ENCODE measurements around the gene PPP1R2B.
"Not testable (repeated sequence)": the region's sequence is repeated elsewhere in the genome, so short reads cannot be mapped to it uniquely, and the experiment has no call there.

Gene PPP1R2B

DNA sequence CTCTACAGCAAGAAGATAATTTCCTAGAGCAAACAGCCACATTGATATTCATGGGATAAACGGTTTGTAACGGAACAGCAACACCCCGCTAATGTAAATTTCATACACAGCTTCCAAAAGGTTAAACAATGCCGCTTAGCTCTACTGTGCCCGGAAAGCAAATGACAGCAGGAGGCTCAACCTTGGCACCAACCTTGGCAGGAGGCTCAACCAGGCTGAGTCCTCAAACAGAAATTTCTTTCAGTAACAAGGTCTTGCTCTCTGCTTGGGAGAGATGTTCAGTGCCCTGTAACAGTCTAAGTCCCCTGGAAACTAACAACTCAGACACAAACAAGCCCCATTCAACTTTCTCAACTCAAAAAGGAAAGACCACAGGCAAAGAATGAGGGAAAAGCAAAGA lies 11.1 kb upstream of the PPP1R2B start:
- Histone ChIP-seq H3K36me3 (ENCODE audit: insufficient read depth, low read length) (no peaks in the 10 kb centered on the region), H3K9ac (ENCODE audit: low read depth, low read length) (no peak overlapping the region), H3K9me3 (ENCODE audit: control insufficient read depth, insufficient read depth, low read length) (no peaks in the 10 kb centered on the region), H3K4me1 (ENCODE audit: insufficient read depth, low read length) (peaks cover 5% of the 10 kb centered on the region; the same call in 1 of the 2 replicates)

DNA sequence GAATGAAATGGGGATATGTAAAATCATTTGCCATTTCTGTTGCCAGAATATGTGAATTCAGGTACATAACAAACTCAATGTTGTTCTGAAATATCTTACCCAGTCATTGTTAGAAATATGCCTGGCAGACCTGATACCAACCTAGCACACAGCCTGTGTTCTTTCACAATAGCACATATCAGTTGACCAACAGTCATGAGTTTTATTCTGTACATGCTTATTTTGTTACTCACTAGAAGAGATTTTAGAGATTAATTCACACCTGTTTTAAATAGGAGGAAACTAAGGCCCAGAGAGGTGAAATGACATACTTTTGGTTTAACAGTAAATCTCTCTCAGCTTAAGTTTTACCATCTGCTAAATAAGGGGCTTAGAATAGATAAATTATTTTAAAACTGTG lies 8.4 kb upstream of the PPP1R2B start:
- H3K9ac ChIP-seq (ENCODE audit: low read depth, low read length): no peak overlapping the region
- H3K4me1 ChIP-seq (ENCODE audit: insufficient read depth, low read length): no peaks in the 10 kb centered on the region
- H3K36me3 ChIP-seq (ENCODE audit: insufficient read depth, low read length): no peaks in the 10 kb centered on the region
- H3K9me3 ChIP-seq (ENCODE audit: control insufficient read depth, insufficient read depth, low read length): no peaks in the 10 kb centered on the region

DNA sequence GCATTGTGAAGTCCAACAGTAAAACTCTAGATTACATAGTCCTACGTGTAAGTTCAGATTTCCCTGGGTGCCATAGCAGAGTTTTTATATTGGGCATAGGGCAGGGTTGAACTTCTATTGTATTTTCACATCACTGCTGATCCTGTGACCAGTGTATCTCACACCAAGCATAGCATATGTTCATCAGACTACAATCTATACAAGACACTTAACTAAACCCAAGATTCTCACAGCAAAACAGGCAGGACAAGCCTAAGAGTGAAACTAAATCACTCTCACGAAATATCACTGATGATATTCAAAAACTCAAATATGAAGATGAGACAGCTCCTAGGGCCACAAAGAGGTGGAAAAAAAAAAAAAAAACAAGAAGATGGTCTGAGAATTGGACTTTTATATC lies 3.2 kb upstream of the PPP1R2B start:
- Histone ChIP-seq H3K36me3 (ENCODE audit: insufficient read depth, low read length) (no peaks in the 10 kb centered on the region), H3K9ac (ENCODE audit: low read depth, low read length) (no peak overlapping the region), H3K4me1 (ENCODE audit: insufficient read depth, low read length) (no peaks in the 10 kb centered on the region), H3K9me3 (ENCODE audit: control insufficient read depth, insufficient read depth, low read length) (no peaks in the 10 kb centered on the region)

DNA sequence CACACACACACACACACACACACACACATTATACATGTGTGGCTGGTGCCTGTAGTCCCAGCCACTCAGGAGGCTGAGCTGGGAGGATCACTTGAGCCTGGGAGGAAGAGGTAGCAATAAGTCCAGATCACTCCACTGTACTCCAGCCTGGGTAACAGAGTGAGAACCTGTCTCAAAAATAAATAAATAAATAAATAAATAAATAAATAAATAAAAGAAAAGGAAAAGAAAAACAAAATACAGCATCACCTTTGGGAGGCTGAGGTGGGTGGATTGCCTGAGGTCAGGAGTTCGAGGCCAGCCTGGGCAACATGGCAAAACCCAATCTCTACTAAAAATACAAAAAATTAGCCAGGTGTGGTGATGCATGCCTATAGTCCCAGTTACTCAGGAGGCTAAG lies 1.6 kb upstream of the PPP1R2B start:
- H3K4me1 ChIP-seq (ENCODE audit: insufficient read depth, low read length); H3K9ac ChIP-seq (ENCODE audit: low read depth, low read length); H3K9me3 ChIP-seq (ENCODE audit: control insufficient read depth, insufficient read depth, low read length); H3K36me3 ChIP-seq (ENCODE audit: insufficient read depth, low read length): not testable (repeated sequence)

DNA sequence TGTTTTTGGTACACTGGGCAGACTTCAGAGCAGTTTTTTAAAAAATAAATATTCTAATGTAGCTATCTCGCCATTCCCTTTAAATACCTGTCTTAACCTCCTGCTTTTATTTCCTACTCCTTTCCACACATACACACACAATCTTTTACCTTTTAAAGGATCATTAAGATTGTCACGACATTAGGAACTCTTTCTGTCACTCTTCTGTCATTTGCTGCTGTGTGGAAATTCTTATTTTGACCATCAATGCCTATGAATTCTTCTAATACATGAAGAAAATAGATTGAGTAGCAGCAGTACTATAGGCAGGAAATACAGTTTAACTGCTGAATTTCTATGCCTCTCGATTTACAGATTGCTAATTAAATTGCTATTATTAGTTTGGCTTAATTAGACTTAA lies 1.8 kb downstream of the PPP1R2B start:
- Histone ChIP-seq H3K4me1 (ENCODE audit: insufficient read depth, low read length) (no peaks in the 10 kb centered on the region), H3K36me3 (ENCODE audit: insufficient read depth, low read length) (no peaks in the 10 kb centered on the region), H3K9me3 (ENCODE audit: control insufficient read depth, insufficient read depth, low read length) (peaks cover 3% of the 10 kb centered on the region; the same call in 1 of the 2 replicates), H3K9ac (ENCODE audit: low read depth, low read length) (no peak overlapping the region)

DNA sequence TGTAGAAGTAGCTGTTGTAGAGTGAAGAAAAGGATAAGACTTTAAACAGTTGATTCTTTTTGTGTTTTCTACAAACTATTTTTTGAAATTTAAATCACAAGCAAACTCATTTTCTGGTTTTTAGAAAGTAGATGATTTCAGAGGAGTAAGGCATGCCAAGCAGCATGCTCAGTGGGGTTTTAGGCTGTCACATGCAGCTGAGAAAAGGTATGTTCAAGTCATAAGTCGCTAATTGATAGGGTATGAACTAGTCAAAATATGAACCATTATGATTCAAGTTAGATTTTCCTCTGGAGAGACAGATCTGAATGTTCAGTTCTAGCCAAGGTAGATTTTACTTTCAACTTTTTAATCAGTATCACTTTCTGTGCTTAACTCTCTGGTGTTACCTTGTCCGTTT lies 3.0 kb downstream of the PPP1R2B start:
- not testable (repeated sequence) for H3K9me3 ChIP-seq (ENCODE audit: control insufficient read depth, insufficient read depth, low read length); H3K9ac ChIP-seq (ENCODE audit: low read depth, low read length); H3K4me1 ChIP-seq (ENCODE audit: insufficient read depth, low read length); H3K36me3 ChIP-seq (ENCODE audit: insufficient read depth, low read length)

DNA sequence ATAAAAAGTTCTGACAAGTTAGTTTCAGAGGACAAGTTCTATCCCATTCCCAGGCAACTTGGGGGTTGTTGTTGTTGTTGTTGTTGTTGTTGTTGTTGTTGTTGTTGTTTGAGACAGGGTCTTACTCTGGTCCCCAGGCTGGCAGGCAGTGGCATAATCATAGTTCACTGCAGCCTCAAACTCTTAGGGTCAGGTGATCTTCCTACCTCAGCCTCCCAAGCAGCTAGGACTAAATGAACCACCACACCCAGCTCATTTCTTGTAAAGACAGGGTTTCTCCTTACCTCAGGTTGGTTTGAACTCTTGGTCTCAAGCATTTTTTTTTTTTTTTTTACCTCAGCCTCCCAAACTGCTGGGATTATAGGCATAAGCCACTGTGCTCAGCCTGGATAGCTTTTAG lies 15.3 kb downstream of the PPP1R2B start:
- no peaks in the 10 kb centered on the region for H3K4me1 ChIP-seq (ENCODE audit: insufficient read depth, low read length)
- H3K9me3 ChIP-seq (ENCODE audit: control insufficient read depth, insufficient read depth, low read length): no peaks in the 10 kb centered on the region
- no peak overlapping the region for H3K9ac ChIP-seq (ENCODE audit: low read depth, low read length)
- H3K36me3 ChIP-seq (ENCODE audit: insufficient read depth, low read length): no peaks in the 10 kb centered on the region

DNA sequence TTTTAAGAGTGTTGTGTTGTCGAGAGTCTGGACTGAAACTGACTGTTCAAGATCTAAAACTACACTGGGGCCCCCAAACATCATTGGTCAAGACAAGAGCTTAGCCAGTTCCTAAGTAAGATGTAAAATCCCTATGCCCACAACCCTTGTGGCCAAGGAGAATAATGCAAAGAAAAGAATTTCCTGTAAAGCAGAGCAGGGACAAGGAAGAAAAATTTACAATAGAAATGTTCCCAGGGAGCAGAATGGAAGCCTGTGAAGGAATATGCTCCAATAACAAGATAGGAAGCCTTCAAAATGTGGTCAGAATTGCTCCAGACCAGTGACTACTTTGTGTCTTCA lies 20.4 kb downstream of the PPP1R2B start:
- no peaks in the 10 kb centered on the region for H3K4me1 ChIP-seq (ENCODE audit: insufficient read depth, low read length)
- H3K36me3 ChIP-seq (ENCODE audit: insufficient read depth, low read length): no peaks in the 10 kb centered on the region
- no peak overlapping the region for H3K9ac ChIP-seq (ENCODE audit: low read depth, low read length)
- no peaks in the 10 kb centered on the region for H3K9me3 ChIP-seq (ENCODE audit: control insufficient read depth, insufficient read depth, low read length)

DNA sequence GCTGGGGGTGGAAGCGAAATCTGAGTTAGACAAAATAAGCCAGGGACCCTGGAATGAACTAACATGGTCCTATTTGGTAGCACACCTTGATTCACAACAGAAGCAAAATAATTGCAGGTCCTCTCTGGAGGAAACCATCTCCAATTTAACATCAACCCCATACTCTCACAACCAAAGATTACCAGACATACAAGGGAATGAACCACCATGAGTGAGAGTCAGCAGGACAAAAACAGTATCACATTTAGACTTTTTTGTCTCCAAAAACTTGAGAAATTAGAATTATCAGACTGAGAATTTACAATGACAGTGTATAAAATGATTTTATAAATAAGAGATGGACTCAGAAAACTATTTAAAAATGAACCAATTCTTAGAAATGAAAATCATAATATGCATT lies 21.1 kb downstream of the PPP1R2B start:
- Histone ChIP-seq H3K36me3 (ENCODE audit: insufficient read depth, low read length) (no peaks in the 10 kb centered on the region), H3K4me1 (ENCODE audit: insufficient read depth, low read length) (no peaks in the 10 kb centered on the region), H3K9ac (ENCODE audit: low read depth, low read length) (no peak overlapping the region), H3K9me3 (ENCODE audit: control insufficient read depth, insufficient read depth, low read length) (no peaks in the 10 kb centered on the region)

DNA sequence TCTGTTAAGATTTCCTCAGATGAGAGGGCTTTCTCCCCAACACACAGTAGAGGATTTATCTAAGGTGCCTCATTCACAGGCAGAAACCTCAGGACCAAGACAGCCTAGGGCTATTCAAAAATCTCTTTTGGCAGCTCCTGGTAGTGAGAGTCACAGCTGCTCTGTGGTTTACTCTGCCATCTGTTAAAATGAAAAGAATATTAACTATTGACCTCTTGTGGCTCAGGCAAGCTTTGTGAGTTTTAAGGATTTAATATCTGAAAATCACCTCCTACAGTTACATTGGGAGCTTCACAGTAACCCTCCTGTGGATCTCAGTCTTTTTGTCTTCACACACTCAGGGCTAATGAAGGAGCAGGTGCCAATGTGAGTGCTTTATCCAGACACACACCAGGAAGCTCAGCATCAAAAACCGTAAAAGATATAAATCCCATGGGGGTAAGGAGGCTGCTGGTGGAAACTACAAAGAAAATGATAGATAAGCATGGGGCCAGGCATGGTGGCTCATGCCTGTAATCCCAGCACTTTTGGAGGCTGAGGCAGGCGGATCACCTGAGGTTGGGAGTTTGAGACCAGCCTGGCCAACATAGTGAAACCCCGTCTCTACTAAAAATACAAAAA lies 29.7 kb downstream of the PPP1R2B start:
- Histone ChIP-seq H3K4me1 (ENCODE audit: insufficient read depth, low read length) (no peaks in the 10 kb centered on the region), H3K9me3 (ENCODE audit: control insufficient read depth, insufficient read depth, low read length) (no peaks in the 10 kb centered on the region), H3K9ac (ENCODE audit: low read depth, low read length) (no peak overlapping the region), H3K36me3 (ENCODE audit: insufficient read depth, low read length) (no peaks in the 10 kb centered on the region)

DNA sequence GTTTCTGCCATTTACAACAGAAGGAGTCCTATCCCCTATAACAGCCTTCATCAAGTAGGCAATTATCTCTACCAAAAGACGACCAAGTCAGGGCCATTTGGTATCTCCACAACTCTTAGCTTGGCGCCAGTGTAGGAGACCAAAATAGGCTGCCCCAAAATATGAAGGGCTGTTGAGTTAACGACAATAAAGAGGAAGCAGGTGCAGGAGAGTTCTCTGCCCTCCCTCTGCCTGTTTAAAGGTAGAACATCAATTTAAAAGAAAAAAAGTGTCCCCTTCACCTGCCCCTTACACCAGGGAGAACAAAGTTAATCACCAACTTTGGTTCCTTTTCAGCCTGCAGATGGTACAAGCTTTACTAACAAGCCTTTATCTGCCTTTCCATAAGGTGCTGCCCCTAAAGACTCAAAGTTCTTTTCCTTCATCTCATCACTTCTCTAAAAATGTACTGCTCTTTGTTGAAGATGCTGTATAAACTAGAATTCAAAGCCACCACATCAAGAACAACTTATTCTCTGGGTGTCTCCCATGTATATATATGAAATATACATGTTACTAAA lies 33.3 kb downstream of the PPP1R2B start:
- H3K36me3 ChIP-seq (ENCODE audit: insufficient read depth, low read length): no peaks in the 10 kb centered on the region
- no peaks in the 10 kb centered on the region for H3K4me1 ChIP-seq (ENCODE audit: insufficient read depth, low read length)
- no peaks in the 10 kb centered on the region for H3K9me3 ChIP-seq (ENCODE audit: control insufficient read depth, insufficient read depth, low read length)
- no peak overlapping the region for H3K9ac ChIP-seq (ENCODE audit: low read depth, low read length)

DNA sequence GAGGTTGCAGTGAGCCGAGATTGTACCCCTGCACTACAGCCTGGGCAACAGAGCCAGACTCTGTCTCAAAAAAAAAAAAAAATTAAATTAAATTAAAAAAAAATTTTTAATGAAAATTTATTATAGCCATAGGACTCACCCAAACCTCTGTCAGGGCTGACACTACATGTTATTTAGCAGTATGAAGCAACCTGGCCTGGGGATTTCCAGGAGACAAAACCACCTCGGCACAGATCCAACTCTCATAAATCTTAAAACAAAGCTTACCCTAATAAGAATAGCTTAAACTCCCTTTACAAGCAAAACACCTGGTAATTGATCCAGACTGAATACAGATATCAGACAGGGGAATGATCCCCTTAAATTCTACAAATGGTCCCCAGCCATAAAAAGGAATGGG lies 38.4 kb downstream of the PPP1R2B start:
- H3K36me3 ChIP-seq (ENCODE audit: insufficient read depth, low read length): no peaks in the 10 kb centered on the region
- no peaks in the 10 kb centered on the region for H3K9me3 ChIP-seq (ENCODE audit: control insufficient read depth, insufficient read depth, low read length)
- H3K4me1 ChIP-seq (ENCODE audit: insufficient read depth, low read length): no peaks in the 10 kb centered on the region
- H3K9ac ChIP-seq (ENCODE audit: low read depth, low read length): no peak overlapping the region

DNA sequence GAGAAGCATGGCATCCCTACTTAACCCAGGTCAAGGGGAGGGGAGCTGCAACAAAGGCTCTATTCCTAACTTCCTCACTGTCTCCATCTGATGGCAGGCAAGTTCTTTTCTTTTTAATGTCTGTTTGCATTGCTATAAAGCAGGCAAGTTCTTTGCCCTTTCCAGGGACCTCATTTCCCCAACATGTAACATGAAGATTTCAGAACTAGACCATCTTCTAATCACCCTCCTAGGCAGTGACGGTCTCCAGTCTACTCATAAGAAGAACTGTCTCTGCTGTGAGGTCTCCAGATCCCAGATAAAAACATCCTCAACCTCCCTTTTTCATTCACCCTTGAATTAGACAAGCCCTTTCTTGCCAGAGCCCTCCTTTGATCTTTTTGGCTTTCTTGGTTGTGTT lies 42.1 kb downstream of the PPP1R2B start:
- no peaks in the 10 kb centered on the region for H3K36me3 ChIP-seq (ENCODE audit: insufficient read depth, low read length)
- peaks cover 8% of the 10 kb centered on the region; the same call in 1 of the 2 replicates for H3K4me1 ChIP-seq (ENCODE audit: insufficient read depth, low read length)
- no peak overlapping the region for H3K9ac ChIP-seq (ENCODE audit: low read depth, low read length)
- no peaks in the 10 kb centered on the region for H3K9me3 ChIP-seq (ENCODE audit: control insufficient read depth, insufficient read depth, low read length)

DNA sequence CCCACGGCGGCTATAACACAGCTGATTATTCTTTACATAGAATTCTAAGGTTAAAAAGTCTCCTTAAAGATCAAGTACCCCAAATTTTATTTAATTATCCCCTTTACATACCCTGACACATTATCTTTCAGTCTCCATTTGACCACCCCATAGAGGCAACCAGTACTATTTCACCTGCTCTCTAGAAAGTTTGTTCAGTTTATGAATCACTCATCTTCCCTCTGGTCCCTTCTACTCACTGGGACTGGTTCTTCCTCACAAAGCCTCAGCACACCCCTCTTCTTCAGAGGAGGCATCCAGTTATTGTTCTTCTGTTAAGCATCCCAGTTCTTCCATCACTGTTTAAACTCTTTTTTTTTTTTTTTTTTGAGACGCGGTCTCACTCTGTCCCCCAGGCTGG lies 42.8 kb downstream of the PPP1R2B start:
- Histone ChIP-seq H3K36me3 (ENCODE audit: insufficient read depth, low read length) (no peaks in the 10 kb centered on the region), H3K9me3 (ENCODE audit: control insufficient read depth, insufficient read depth, low read length) (no peaks in the 10 kb centered on the region), H3K4me1 (ENCODE audit: insufficient read depth, low read length) (peaks cover 8% of the 10 kb centered on the region; the same call in 1 of the 2 replicates), H3K9ac (ENCODE audit: low read depth, low read length) (no peak overlapping the region)

DNA sequence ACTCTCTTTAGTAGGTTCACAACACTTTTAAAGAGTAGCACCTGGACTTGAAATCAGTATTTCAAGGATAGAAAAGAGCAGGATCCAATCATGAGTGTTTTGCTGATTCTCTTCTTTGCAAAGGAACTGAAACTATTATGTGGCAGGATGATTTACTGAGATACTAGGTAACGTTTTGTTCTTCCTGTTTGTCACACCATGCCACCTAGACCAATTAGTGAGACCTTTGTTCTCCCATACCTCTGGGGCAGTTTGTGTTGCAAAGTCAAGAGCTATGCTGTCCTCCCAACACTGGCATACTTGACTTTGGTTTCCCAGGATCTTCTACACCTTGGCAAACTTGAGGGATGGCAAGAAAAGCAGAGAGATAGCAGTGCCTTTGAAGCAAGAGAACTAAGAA lies 43.4 kb downstream of the PPP1R2B start:
- no peaks in the 10 kb centered on the region for H3K9me3 ChIP-seq (ENCODE audit: control insufficient read depth, insufficient read depth, low read length)
- no peaks in the 10 kb centered on the region for H3K36me3 ChIP-seq (ENCODE audit: insufficient read depth, low read length)
- no peak overlapping the region for H3K9ac ChIP-seq (ENCODE audit: low read depth, low read length)
- H3K4me1 ChIP-seq (ENCODE audit: insufficient read depth, low read length): peaks cover 8% of the 10 kb centered on the region; the same call in 1 of the 2 replicates

DNA sequence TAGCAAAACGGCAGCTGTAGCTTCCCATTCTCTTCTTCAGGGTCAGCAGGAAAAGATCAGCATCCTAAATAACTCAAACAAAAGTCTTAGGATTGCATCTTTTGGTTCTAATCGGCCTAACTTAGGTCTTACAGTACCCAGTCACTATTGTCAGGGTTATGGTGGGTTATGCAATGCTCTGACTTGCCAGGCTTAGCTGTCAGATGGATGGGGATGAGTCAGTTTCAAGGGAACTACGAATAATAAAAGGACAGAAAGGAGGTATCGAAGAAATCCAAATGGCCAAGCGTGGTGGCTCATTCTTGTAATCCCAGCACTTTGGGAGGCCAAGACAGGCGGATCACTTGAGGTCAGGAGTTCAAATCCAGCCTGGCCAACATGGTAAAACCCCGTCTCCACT lies 46.5 kb downstream of the PPP1R2B start:
- Histone ChIP-seq H3K9ac (ENCODE audit: low read depth, low read length) (no peak overlapping the region), H3K36me3 (ENCODE audit: insufficient read depth, low read length) (no peaks in the 10 kb centered on the region), H3K4me1 (ENCODE audit: insufficient read depth, low read length) (peaks cover 8% of the 10 kb centered on the region; the same call in 1 of the 2 replicates), H3K9me3 (ENCODE audit: control insufficient read depth, insufficient read depth, low read length) (no peaks in the 10 kb centered on the region)
